HCT116 (cell line): ENCODE data around the gene FAM184A. TPM values are rescaled to one million over a fixed set of nuclear protein-coding genes. Genes with fewer than 3 reads are reported as not detected.

ENCODE experiments used
- ATAC-seq: fragments of 200-7000 bp; cut with Tn5 transposase; 2 replicates; pipeline ENCODE4 v1.9.1; 2020; ENCODE audit warnings: mild to moderate bottlenecking, moderate library complexity
- BruUV-seq: library from RNA; stranded (reverse); fragments of 400-500 nt; replicated peaks from 2 replicates; lab custom pipeline; 2021; lab: Mats Ljungman, UMichigan
- CTCF ChIA-PET: fragments of 300-600 bp; sonication (Branson Sonifier 250); formaldehyde crosslinking; loops from one replicate; lab custom pipeline; 2021; ENCODE audit warnings: antibody characterized with exemption; lab: Charles Lee
- POLR2A ChIA-PET: fragments of 300-600, 350-600 bp; sonication (Branson Sonifier 250); formaldehyde crosslinking; loops from one replicate; lab custom pipeline; 2021; ENCODE audit warnings: antibody characterized with exemption; lab: Charles Lee
- RAD21 ChIA-PET, 2 experiments: fragments of 300-600 bp; sonication (Branson Sonifier 250); formaldehyde crosslinking; loops; one replicate each; lab custom pipeline; 2023; ENCODE audit warnings: low total read pairs in 2 of 2; ENCODE audit not compliant: uncharacterized antibody in 2 of 2, unreplicated experiment in 2 of 2, low non-redundant PET in 1 of 2; lab: Charles Lee
- DNase-seq: peaks from one replicate; pipeline ENCODE4 v3.0.0-alpha.2; 2010; ENCODE audit warnings: low read depth, low spot score
- H2AFZ ChIP-seq: fragments of 200-600 bp; shearing (Covaris generic), sonication (generic); 2 replicates; pipeline ENCODE4 v1.6.1; 2017; ENCODE audit warnings: low read depth, mixed run types, mixed read lengths, antibody characterized with exemption, low read length; ENCODE audit not compliant: poor library complexity, severe bottlenecking
- H3K27ac ChIP-seq: 2 replicates; pipeline ENCODE4 v1.5.1; 2012; ENCODE audit warnings: low read depth, low read length
- H3K27me3 ChIP-seq: fragments of 200-600 bp; sonication (generic); 2 replicates; pipeline ENCODE4 v1.6.1; 2016; ENCODE audit warnings: mixed run types, low read length, mixed read lengths; ENCODE audit not compliant: insufficient read depth
- H3K36me3 ChIP-seq, 2 experiments: fragments of 200-500 bp in 1 of 2; fragments of 200-600 bp in 1 of 2; sonication (Bioruptor generic) in 1 of 2; sonication (generic) in 1 of 2; 2 replicates each; pipeline versions ENCODE4 v1.5.1 to v1.6.1; 2014 to 2016; ENCODE audit warnings: low read length in 2 of 2, inconsistent platforms in 1 of 2, mixed read lengths in 1 of 2, mixed run types in 1 of 2; ENCODE audit not compliant: insufficient read depth in 2 of 2, control insufficient read depth in 1 of 2
- H3K4me1 ChIP-seq, 2 experiments: fragments of 200-600 bp in 1 of 2; sonication (generic) in 1 of 2; 2 replicates each; pipeline versions ENCODE4 v1.5.1 to v1.6.1; 2012 to 2017; ENCODE audit warnings: low read length in 2 of 2, inconsistent platforms in 1 of 2, mild to moderate bottlenecking in 1 of 2, mixed read lengths in 1 of 2, mixed run types in 1 of 2, moderate library complexity in 1 of 2; ENCODE audit not compliant: insufficient read depth in 2 of 2, control insufficient read depth in 1 of 2
- H3K4me2 ChIP-seq: fragments of 200-600 bp; sonication (generic); 2 replicates; pipeline ENCODE4 v1.6.1; 2017; ENCODE audit warnings: mixed run types, low read length, mixed read lengths
- H3K4me3 ChIP-seq, 2 experiments: fragments of 200-600 bp in 1 of 2; sonication (generic) in 1 of 2; replicated peaks in 1 of 2; 2 replicates each; pipeline ENCODE4 v1.5.1; 2011 to 2016; ENCODE audit warnings: low read length in 2 of 2, control low read depth in 1 of 2, low read depth in 1 of 2, mild to moderate bottlenecking in 1 of 2, mixed read lengths in 1 of 2, mixed run types in 1 of 2
- H3K79me2 ChIP-seq: fragments of 200-600 bp; sonication (generic); 2 replicates; pipeline ENCODE4 v1.6.1; 2017; ENCODE audit warnings: mild to moderate bottlenecking, mixed run types, low read length, moderate library complexity, mixed read lengths; ENCODE audit not compliant: insufficient read depth
- H3K9ac ChIP-seq: fragments of 200-600 bp; sonication (generic); 2 replicates; pipeline ENCODE4 v1.6.1; 2016; ENCODE audit warnings: low read length, mixed read lengths
- H3K9me2 ChIP-seq: fragments of 200-600 bp; sonication (generic), shearing (Covaris generic); 2 replicates; pipeline ENCODE4 v1.6.1; 2017; ENCODE audit warnings: mixed run types, mild to moderate bottlenecking, moderate library complexity; ENCODE audit not compliant: insufficient read depth
- H3K9me3 ChIP-seq, 2 experiments: fragments of 200-500 bp in 1 of 2; fragments of 200-600 bp in 1 of 2; sonication (Bioruptor generic) in 1 of 2; sonication (generic) in 1 of 2; 2 replicates each; pipeline ENCODE4 v1.6.1; 2014 to 2017; ENCODE audit warnings: low read length in 2 of 2, mixed read lengths in 2 of 2, inconsistent platforms in 1 of 2, low read depth in 1 of 2, mild to moderate bottlenecking in 1 of 2, mixed run types in 1 of 2, moderate library complexity in 1 of 2; ENCODE audit not compliant: control insufficient read depth in 1 of 2, insufficient read depth in 1 of 2
- H4K20me1 ChIP-seq: fragments of 200-600 bp; sonication (generic), shearing (Covaris generic); 2 replicates; pipeline ENCODE4 v1.6.1; 2017; ENCODE audit warnings: mixed run types, mild to moderate bottlenecking, moderate library complexity; ENCODE audit not compliant: insufficient read depth
- ATF3 ChIP-seq: IDR thresholded peaks from 2 replicates; pipeline ENCODE4 v1.6.1; 2012
- CEBPB ChIP-seq: IDR thresholded peaks from 2 replicates; pipeline ENCODE4 v1.6.1; 2012; ENCODE audit warnings: low read depth
- CTCF ChIP-seq, 3 experiments: fragments of 200-600 bp in 1 of 3; sonication (generic) in 1 of 3; IDR thresholded peaks in 2 of 3; conservative IDR thresholded peaks in 1 of 3; 2 replicates each; pipeline ENCODE4 v1.5.1; 2012 to 2017; ENCODE audit warnings: low read depth in 2 of 3, low read length in 2 of 3, antibody characterized with exemption in 1 of 3, borderline replicate concordance in 1 of 3, control low read depth in 1 of 3, mild to moderate bottlenecking in 1 of 3, mixed read lengths in 1 of 3, mixed run types in 1 of 3, moderate library complexity in 1 of 3; ENCODE audit not compliant: insufficient read depth in 1 of 3
- EGR1 ChIP-seq: IDR thresholded peaks from 2 replicates; pipeline ENCODE4 v1.6.1; 2012; ENCODE audit warnings: low read depth
- REST ChIP-seq: IDR thresholded peaks from 2 replicates; pipeline ENCODE4 v1.6.1; 2012; ENCODE audit warnings: low read depth
- SIN3A ChIP-seq: IDR thresholded peaks from 2 replicates; pipeline ENCODE4 v1.6.1; 2012; ENCODE audit warnings: low read depth
- YY1 ChIP-seq: IDR thresholded peaks from 2 replicates; pipeline ENCODE4 v1.6.1; 2011; ENCODE audit warnings: low read length, low read depth, moderate library complexity, mild to moderate bottlenecking; ENCODE audit not compliant: insufficient replicate concordance; ENCODE audit errors: extremely low read depth
- ZBTB33 ChIP-seq: IDR thresholded peaks from 2 replicates; pipeline ENCODE4 v1.6.1; 2011; ENCODE audit warnings: mild to moderate bottlenecking, low read length, moderate library complexity; ENCODE audit not compliant: insufficient replicate concordance; ENCODE audit errors: extremely low read depth
- ZNF274 ChIP-seq: fragments of 200-500 bp; sonication (Bioruptor generic); IDR thresholded peaks from 2 replicates; pipeline ENCODE4 v1.6.1; 2014; ENCODE audit warnings: mild to moderate bottlenecking, low read depth, low read length, inconsistent platforms
- intact Hi-C: fragments of 100-400 bp; cut with micrococcal nuclease; formaldehyde crosslinking; loops from 2 replicates; pipeline ENCODE4 v1.10.0; 2022
- total RNA-seq: library from RNA; stranded (reverse); gene quantifications from one replicate; pipeline ENCODE4 v1.2.1, GENCODE V29; 2021; ENCODE audit not compliant: unreplicated experiment

The FAM184A gene
- total RNA-seq, 1 experiment from 2014 or later: 2.4 TPM

- no TSS peak for BruUV-seq
- Histone ChIP-seq H3K4me1 (peaks cover 13 to 16% of the 10 kb centered on the region in 2 experiments), H3K27ac (no peak overlapping the region), H4K20me1 (no peaks in the 10 kb centered on the region), H3K9me2 (no peaks in the 10 kb centered on the region), H3K36me3 (no peaks in the 10 kb centered on the region), H3K9ac (no peak overlapping the region), H3K4me2 (no peak overlapping the region), H3K27me3 (no peaks in the 10 kb centered on the region), H3K4me3 (no peak overlapping the region), H3K9me3 (no peaks in the 10 kb centered on the region), H3K79me2 (no peaks in the 10 kb centered on the region), H2AFZ (no peak overlapping the region)
- TF ChIP-seq EGR1 (no peak), CEBPB (no peak), CTCF (IDR thresholded peaks at IDR 0.05 in 2 of 3, conservative IDR thresholded peaks at IDR 0.05 in 1 of 3; ENCODE audit: borderline replicate concordance in 1 of 3, insufficient read depth in 1 of 3, low read depth in 2 of 3, low read length in 2 of 3) (no peak), REST (no peak), ZNF274 (no peak), ZBTB33 (no peak), ATF3 (no peak), SIN3A (no peak), YY1 (no peak)
- ATAC-seq (no peak), DNase-seq (no peak)
- POLR2A ChIA-PET: no interaction called here
- CTCF ChIA-PET: interaction anchor here (1.8 kb wide), 1 partner anchor 11 kb away, joined by 7 read pairs; no protein-coding TSS in a partner anchor
- RAD21 ChIA-PET: no interaction called here
- intact Hi-C loops: no loop called here
Observed at GRCh38 chr6:119121367-119121766, 42.9 kb upstream of the FAM184A start.
